Inflammatory macrophage (primary cell): ENCODE results near the gene MAP6D1.

Source experiments
- DNase-seq, 2 donors: peaks; one replicate each; pipeline ENCODE4 v3.0.0-alpha.2; 2020 to 2022
- total RNA-seq, 18 experiments: gene quantifications; one replicate each; lab custom pipeline; 2026; ENCODE audit warnings: mixed read lengths in 6 of 18, inconsistent platforms in 2 of 18; lab: John Stamatoyannopoulos, UW

The MAP6D1 gene
- total RNA-seq, result 0 to 1.1 (median 0.25) reads per million in 18 experiments

DNA sequence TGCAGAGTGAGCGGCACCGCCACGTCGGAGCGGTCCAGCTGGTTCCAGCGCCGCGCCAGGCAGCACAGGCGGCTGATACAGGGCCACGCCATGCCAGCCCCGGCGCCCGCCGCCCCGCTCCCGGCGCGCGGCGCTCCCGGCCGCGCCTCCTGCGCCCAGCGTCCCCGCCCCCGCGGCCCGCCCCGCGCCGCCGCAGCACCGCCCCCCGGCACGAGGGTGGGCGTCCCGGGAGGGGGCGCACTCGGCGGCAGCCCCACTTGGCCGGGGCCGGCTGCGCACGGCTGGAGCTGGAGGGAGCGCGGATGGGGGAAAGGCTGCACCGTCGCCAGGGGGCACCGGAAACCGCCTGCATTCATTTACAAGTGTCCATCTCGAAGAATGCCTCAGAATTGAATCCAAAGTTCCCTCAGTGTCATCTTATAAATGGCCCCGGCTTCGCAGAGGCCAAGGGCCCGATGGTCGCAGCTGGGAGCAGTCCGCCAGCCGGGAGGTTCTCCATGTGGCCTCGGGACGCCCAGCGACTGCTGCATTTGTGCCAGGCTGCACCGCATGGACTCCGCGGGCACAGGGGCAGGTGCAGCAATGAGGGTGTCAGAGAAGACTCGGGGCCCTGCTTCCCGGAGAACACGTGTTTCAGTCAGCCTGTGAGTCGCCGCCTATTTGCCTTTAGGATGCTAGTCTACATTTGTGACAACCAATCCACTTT is at the start of gene MAP6D1:
TSS of gene MAP6D1 (minus strand) at position 122 of the 706 bp plus-strand sequence. CDS start at position 92, 30 bp downstream.
- peak; percentile 42 to 57 for DNase-seq

DNA sequence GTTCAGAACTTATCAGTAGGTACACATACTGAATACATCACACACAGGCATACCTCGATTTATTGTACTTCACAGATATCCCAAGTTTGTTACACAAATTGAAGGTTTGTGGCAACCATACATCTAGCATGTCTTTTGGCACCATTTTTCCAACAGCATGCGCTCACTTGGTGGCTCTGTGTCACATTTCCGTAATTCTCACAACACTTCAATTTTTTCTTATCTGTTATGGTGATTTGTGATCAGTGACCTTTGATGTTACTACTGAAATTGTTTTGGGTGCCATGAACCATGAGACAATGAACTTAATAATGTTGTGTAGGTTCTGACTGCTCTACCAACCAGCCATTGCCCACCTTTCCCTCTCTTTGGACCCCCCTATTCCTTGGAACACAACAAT is 48.5 kb upstream of the MAP6D1 start:
- no peak for DNase-seq

DNA sequence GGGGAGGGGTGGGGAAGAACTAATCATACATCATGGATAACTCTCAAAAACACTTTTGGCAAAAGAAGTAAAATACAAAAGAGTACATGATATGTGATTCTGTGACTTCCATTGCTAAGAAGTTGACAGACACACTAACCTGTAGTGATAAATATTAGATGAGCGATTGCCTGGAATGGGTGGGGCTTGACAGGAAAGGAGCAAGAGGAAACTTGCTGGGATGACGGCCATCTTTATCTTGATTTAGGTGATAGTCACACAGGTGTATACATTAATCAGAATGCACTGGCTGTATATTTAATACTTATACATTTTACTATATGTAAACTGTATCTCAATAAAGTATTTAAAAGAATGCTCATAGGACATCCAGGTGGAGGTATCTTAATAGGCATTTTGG is 46.2 kb upstream of the MAP6D1 start:
- no peak for DNase-seq

DNA sequence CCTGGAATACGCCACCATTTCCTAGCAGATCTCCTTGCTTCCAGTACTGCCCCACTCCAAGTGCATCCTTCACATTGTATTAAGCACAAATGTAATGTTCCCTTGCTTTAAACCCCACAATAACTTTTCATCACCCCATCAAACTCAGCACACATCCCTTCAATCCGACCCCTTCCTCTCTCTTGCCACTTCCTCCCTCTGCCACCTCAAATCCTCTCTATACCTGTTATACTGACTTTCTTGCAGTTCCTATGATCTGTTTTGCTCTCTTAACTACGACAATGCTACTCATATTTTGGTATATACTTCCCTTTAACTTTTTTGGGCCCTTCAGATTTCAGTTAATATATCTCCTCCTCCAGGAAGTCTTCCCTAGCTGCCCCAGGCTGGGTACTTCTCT is 45.2 kb upstream of the MAP6D1 start:
- DNase-seq, result no peak

DNA sequence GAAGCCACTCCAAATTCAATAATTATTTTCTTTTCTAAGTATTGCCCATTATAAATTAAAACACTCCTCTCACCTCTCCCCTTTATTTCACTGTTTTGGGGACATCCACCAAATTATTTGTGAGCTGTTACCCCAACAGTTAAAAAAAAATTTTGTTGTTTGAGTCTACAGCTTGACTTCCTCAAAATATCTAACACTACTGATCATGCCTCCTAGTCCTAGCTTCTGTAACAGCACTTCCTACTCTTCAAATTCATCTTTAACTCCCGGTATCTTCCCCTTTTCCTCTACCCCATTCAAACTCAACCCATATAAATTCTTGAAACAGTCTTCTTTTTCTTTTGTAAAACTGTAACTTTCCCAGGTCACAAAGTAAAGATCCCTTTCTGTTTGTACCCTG is 43.4 kb upstream of the MAP6D1 start:
- peak; percentile 53 to 69 for DNase-seq

DNA sequence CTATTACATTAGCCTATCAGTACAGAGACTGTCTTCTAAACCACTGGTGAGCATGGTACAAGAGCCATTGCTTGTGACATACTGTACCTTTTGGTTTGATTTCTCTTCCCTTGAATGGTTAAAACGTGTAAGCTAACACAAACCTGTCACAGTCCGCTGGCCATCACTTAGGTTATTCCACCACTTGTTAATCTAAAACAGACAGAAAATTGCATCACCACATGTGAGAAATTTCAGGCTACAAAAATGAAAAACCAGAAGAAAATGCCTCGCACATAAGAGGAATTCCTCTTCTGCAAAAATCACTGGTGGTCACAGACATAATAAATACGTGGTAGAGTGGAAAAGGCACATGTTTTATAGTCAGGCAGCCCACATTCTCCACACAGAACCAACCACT is 37.2 kb upstream of the MAP6D1 start:
- no peak for DNase-seq

DNA sequence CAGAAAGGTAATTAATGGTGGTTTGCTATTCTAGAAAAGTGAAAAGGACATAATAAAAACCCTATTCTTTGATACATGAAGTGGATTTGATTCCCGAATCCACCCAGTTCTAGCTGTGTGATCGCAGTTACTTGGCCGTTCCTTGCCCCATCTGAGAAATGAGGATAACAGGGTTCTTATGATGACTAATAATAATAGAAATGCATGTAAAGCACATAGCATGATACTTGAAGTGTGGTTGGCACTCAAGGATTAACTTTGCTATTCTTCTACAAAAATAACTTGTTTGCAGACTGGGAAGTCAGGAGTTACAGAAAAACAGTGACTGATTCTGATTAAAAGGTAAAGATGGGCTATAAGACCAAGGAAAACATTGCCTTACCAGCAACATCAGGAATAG is 32.5 kb upstream of the MAP6D1 start:
- DNase-seq, result no peak

DNA sequence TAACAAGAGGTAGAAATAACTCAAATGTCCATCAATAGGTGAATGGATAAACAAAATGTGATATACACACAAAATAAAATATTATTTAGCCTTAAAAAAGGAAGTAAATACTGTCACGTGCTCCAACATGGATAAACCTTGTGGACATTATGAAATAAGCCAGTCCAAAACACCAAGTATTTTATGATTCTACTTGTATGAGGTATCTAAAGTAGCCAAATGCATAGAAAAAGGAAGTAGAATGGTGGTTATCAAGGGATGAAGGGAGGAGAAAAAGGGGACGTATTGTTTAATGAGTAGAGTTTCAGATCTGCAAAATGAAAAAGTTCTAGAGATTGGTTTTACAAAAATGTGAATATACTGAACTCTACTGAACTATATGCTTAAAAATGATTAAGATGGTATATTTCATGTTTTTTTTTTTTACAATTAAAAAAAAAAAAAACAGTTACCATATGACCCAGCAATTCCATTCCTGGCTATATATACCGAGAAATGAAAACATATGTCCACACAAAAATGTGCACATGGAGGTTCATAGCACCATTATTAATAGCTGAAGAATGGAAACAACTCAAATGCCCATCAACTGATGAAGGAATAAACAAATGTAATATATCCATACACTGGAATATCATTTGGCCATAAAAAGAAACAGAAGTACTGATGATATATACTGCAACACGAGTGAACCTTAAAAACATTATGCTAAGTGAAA is 29.1 kb upstream of the MAP6D1 start:
- peak in 1 of 2 donors; percentile 55 for DNase-seq

DNA sequence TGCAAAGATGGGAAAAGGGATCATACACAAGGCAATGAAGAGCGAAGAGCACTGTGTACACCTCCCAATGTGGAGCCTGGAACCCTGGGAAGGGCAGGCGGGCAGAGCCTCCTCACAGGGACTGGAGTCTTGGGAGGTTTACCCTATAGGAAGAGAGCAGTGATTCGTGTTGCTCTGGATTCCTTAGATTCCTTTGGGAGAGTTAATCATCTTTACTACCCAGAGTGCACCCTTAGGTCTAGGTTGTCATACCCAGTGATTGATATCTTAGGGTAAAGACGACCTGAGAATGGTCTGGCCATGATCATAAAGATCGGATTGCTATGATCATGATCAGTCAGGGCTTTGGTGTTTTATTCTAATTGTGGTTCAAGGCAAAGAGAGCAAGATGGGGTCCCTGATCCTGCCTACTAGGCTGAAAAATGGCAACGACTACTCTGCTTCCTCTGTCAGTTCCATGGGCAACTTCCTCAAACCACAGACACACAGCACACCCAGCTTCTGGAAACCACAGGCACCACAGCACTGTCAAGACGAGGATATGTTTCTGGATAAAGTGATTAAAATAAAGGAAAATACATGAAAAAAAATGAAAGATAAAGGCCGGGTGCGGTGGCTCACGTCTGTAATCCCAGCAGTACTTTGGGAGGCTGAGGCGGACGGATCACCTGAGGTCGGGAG is 20.4 kb upstream of the MAP6D1 start:
- DNase-seq, result peak; percentile 42 to 59

DNA sequence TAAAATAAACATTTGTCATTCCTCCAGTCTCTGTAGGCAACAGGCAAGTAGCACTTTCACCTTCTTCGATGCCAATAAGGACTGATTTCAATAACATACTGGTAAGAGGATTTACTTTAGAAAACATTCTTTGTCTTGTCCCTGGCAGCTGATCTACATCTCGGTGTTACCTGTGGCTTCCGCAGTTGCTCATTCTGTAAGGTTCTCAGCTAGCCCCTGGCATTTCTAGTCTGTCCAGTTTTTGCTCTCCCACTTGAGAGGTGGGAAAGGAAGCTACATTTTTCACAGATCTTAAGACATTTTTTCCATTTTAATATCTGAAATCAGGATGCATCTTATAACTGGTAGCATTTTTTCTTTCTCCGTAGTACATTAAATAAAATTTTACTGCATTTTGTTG is 19.7 kb upstream of the MAP6D1 start:
- DNase-seq, result no peak

DNA sequence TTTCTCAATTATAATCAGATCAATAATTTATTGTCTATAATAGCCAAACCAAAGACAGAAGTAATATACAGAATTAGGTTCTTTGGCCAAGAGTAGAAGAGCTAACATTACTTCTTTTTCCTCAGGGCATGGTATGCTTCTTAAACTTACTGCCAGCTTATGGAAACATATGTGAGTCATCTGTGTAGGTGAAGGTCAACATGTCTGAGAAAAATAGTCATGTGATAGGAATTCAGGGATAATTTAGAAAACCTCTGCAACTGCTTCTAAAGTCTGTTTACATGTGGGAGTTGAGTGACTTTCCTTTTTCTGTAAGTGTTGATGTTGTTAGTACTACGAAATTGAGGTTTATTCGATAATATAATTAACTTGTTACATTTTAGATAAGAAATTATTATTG is 19.2 kb upstream of the MAP6D1 start:
- DNase-seq, result peak; percentile 50 to 54

DNA sequence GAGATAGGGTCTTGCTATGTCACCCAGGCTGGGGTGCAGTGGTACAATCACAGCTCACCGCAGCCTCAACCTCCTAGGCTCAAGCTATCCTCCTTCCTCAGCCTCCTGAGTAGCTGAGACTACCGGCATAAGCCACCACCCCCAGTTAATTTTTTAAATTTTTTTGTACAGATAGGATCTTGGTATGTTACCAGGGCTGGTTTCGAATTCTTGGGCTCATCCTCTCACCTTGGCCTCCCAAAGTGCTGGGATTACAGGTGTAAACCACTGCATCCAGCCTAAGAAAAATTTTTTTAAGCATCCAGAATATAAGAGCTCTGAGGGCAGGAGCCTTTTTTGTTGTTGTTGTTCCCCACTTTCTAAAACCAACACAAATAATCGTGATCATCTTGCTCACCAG is 14.4 kb upstream of the MAP6D1 start:
- DNase-seq, result no peak

DNA sequence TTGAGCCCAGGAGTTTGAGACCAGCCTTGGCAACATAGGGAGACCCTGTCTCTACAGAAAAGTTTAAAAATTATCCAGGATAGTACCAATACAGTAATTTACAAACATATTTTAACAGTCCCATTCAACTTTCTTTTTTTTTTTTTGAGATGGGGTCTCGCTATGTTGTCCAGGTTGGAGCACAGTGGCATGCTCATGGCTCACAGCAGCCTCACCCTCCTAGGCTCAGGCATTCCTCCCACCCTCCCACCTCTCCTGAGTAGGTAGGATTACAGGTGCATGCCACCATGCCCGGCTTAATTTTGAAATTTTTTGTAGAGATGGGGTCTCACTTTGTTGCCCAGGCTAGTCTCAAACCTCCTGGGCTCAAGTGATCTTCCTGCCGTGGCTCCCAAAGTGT is 12.5 kb upstream of the MAP6D1 start:
- no peak for DNase-seq

DNA sequence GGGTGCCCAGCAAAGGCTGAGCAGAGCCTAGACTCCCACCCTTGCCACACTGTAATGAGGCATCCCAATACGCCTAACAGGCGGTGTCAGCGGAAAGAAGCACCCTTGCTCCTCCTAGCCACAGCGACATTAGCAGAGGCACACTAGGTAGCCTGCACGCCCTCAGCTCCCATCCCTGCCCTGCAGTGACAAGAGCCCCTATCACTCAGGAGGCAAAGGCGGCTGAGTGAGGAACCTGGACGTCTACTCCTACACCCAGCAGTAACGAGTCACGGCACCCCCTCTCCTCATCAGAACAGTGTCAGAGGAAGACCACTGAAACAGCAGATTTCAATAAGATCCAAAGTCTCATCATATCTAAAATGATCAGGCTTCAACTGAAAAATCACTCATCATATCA is 12.0 kb upstream of the MAP6D1 start:
- DNase-seq, result no peak

DNA sequence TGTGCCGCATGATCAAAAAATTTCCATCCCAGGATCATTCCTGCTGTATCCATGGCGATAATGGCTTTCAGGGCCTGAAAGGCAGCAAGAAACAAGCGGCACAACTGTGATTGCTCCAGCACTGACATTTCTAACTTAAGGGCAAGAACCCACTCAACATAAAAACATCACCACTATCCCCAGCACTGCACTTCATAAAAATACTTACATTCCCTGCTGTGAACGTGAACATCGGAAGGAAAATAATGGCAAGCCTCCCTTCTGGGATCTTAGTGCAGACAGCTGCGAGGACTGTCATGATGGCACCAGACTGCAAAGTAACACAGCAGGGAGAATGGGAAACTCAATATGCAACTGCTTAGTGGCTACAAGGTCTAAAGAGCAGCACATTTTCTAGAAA is 8.1 kb upstream of the MAP6D1 start:
- no peak for DNase-seq

DNA sequence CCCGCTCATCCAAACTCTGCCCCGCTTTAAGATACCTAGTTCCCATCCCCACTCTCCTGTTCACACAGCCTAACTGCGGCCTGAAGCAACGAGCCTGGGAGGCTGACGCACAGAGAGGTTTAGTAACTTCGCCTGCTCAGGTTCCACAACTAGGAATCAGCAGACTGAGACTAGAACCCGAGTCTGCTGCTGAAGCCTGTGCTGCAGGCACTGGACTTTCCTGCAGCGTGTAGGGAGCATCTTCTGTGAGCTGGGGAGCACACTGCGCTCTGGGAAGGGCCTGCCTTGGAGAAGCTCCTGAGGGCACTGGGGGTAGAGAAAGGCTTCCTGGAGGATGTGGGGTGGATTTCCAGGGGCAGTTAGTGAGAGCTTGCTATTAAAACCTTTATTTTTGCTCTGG is 4.8 kb upstream of the MAP6D1 start:
- no peak for DNase-seq

DNA sequence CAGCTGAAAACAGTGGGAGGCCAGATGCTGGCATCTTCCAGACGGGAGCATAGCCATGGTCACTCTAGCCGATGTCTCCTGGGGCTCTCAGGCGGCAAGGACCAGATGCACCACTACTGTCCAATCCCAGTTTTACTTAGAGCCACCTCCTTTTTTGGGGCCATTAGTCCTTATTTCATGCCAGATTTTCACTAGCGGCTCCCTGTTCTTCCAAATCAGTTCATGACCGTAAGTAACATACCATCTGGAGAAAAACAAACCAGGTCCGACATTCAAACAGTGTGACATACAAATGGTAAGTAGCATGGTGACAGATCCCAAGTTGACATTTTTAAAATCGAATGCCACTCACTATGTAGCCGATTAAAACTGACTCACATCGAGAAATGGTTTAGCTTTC is 4.1 kb upstream of the MAP6D1 start:
- no peak for DNase-seq

DNA sequence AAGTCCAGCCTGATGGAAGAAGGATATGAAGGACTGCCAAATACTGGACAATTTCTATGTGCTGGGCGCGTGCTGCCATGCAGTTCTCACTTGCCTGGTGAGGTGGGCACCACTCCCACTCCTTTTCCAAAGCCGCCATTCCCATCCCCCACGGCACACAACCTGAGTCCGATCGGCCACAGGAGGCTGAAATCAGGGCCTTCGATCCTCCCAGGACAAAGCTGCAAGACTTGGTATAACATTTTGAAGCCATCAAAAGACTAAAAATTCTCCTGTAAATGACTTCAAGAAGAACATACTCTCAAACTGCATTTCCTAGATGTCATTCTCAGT is 3.1 kb upstream of the MAP6D1 start:
- DNase-seq, result no peak

DNA sequence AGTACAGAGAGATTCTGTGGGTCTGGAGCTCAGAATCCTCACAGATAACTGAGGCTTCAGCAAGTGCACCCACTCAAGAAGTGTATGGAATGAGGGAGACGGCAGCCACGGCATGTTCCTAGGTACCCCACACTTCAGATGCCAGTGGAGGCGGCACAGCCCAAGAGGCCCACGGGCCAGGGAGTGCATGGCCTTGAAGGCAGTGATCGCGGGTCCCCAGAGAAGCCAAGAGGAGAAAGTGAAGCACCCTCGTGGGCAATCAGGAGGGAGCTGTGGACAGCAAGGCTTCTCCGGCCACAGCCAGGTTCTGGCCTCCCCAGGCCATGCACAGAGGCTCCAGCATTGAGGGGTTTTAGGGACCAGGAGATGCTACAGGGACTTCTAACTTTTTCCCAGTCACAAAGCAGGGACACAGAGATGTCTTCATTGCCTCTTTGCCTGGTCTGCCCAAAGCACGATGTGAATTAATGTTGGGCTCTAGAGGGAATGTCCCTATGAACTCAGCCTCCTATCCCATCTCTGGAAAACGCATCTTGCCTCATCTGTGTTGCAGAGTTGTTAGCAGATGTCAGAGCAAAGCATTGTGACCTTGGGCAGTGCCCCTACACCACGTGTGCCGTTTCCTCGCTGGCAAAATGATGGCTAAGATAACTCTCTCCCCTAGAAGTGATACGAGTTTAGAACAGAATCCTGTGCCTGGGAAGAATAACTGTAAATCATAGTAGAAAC is 2.6 kb upstream of the MAP6D1 start:
- DNase-seq, result no peak

DNA sequence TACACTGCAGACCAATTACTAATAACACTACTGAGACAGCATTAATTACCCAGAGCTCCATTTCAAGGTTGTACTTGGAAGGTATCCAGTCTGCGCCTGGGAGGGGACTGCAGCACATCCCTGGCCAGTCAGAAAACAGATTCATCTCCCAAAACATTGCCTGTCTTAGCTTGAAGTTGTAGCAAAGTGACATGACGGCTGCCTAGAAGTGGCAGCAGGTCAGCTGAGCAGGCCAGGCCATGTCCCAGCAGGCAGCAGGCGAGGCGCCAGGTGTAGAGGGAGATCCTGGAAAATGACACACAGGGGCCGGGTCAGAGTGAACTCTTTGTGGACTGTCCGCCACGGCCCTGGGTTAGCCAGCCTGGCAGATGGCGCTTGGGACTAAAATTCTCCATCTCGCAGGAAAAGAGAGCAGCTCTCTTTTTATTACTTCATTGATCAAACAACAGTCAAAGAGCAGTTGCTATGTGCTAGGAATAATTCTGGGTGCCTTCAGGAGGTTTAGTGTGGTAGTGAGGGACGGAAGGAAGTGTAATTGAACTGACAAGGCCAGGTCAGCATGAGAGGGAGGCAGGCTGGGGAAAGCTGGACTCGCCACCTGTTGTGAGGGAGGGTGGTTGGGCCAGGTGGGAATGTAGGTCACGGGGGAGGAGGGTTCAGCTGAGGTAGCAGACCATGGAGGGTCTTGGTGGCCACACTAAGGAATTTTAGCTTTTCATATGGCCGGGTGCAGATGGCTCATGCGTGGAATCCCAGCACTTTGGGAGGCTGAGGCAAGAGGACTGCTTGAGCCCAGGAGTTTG is 1.3 kb upstream of the MAP6D1 start:
- DNase-seq, result no peak

DNA sequence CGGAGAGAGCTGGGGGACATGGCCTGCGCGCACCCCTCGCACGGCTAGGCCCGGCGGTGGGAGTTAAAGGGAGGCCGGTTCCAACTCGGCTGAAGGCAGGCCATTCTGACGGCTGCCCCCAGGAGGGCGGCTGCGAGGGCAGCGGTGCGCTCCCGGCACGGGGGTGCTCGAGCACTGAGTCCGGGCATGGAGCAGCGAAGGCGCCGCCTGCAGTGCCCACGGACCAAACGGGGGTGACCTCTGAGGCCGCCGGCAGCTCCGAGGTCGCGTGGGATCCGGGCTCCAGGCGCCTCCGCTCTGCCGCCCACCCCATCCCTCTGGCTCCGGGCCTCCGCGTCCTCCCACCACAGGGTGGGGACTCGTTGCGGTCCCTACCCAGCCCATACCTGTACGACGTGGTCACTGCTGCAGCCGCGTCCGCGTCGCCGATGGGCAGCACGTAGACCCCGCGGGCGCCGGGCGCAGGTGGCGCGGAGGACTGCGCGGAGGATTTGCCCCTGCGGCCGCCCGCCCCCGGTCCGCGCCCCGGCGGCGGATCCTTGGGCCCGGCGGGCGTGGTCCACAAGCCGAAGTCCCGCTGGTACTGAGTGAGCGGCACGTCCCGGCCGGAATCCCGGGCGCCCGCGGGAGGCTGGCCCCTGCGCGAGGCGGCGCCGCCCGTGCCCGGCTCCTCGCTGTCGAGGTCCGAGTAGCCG is 469 bp downstream of the MAP6D1 start:
- peak in 1 of 2 donors; percentile 33 for DNase-seq

DNA sequence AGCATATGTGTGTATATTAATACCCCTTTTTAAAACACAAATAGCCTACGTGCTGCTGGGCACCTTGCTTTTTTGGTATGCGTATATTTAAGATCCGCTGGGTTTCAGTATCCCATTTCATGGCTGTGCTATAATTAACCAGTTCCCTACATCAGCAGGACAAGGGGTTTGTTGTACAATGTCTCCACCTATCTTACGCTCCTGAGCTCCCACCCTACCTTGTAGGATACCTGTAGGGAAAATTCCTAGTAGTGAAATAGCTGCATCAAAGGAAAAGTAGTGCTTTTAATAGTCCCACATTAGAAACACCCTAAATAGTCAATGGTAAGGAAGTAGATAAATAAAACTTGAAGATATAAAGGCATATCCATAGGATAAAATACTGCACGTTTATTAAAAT is 1.4 kb downstream of the MAP6D1 start:
- DNase-seq, result no peak
